Neural cell (in vitro differentiated cells): ENCODE data around the gene LY6G6F. TPM values are rescaled to one million over a fixed set of nuclear protein-coding genes. Genes with fewer than 3 reads are reported as not detected.

ENCODE experiments used
- H2AFZ ChIP-seq: fragments of 200-600, 300-800 bp; sonication (generic), shearing (Covaris generic); 2 replicates; pipeline ENCODE4 v1.6.0; 2014; ENCODE audit warnings: low read depth, mild to moderate bottlenecking, antibody characterized with exemption, low read length, moderate library complexity
- H3F3A ChIP-seq: fragments of 200-600 bp; shearing (Covaris generic); 2 replicates; pipeline ENCODE4 v1.6.1; 2016; ENCODE audit warnings: mild to moderate bottlenecking, moderate library complexity, mixed read lengths, antibody characterized with exemption, low read length; ENCODE audit not compliant: insufficient read depth, poor library complexity, severe bottlenecking
- H3K27ac ChIP-seq: fragments of 200-600, 300-800 bp; sonication (generic), shearing (Covaris generic); 2 replicates; pipeline ENCODE4 v1.5.1; 2014; ENCODE audit warnings: mild to moderate bottlenecking, low read length, moderate library complexity
- H3K27me3 ChIP-seq: fragments of 300-800, 200-600 bp; sonication (generic), shearing (Covaris generic); 2 replicates; pipeline ENCODE4 v1.6.0; 2014; ENCODE audit warnings: mild to moderate bottlenecking, low read depth, low read length, moderate library complexity; ENCODE audit not compliant: insufficient read depth
- H3K36me3 ChIP-seq: fragments of 300-800, 200-600 bp; sonication (generic), shearing (Covaris generic); 2 replicates; pipeline ENCODE4 v1.5.1; 2014; ENCODE audit warnings: mild to moderate bottlenecking, antibody characterized with exemption, low read length, moderate library complexity; ENCODE audit not compliant: insufficient read depth
- H3K4me2 ChIP-seq: fragments of 300-800, 200-600 bp; sonication (generic), shearing (Covaris generic); 2 replicates; pipeline ENCODE4 v1.6.0; 2014; ENCODE audit warnings: mild to moderate bottlenecking, low read length
- H3K4me3 ChIP-seq: fragments of 300-800, 200-600 bp; sonication (generic), shearing (Covaris generic); 2 replicates; pipeline ENCODE4 v1.5.1; 2014; ENCODE audit warnings: mild to moderate bottlenecking, low read length, moderate library complexity
- H3K79me2 ChIP-seq: fragments of 200-600 bp; shearing (Covaris generic); replicated peaks from 2 replicates; pipeline ENCODE4 v1.6.0; 2014; ENCODE audit warnings: mild to moderate bottlenecking, low read length, moderate library complexity; ENCODE audit not compliant: insufficient read depth
- H3K9ac ChIP-seq: fragments of 300-800, 200-600 bp; sonication (generic), shearing (Covaris generic); 2 replicates; pipeline ENCODE4 v1.6.1; 2016; ENCODE audit warnings: mild to moderate bottlenecking, low read length, mixed read lengths
- H3K9me2 ChIP-seq: fragments of 200-600 bp; shearing (Covaris generic); 2 replicates; pipeline ENCODE4 v1.6.1; 2016; ENCODE audit warnings: mild to moderate bottlenecking, low read length, mixed read lengths; ENCODE audit not compliant: insufficient read depth
- H3K9me3 ChIP-seq: fragments of 200-600, 300-800 bp; sonication (generic), shearing (Covaris generic); 2 replicates; pipeline ENCODE4 v1.6.1; 2016; ENCODE audit warnings: mild to moderate bottlenecking, mixed run types, low read length, moderate library complexity, mixed read lengths
- H4K20me1 ChIP-seq: fragments of 200-600 bp; shearing (Covaris generic); 2 replicates; pipeline ENCODE4 v1.6.1; 2016; ENCODE audit warnings: mild to moderate bottlenecking, mixed run types; ENCODE audit not compliant: insufficient read depth
- EZH2 ChIP-seq: fragments of 200-600, 300-800 bp; shearing (Covaris generic), sonication (generic); IDR thresholded peaks from 2 replicates; pipeline ENCODE4 v1.6.1; 2014; ENCODE audit warnings: antibody characterized with exemption, low read length, borderline replicate concordance, mild to moderate bottlenecking; ENCODE audit not compliant: insufficient read depth, poor library complexity, severe bottlenecking
- POLR2AphosphoS5 ChIP-seq: IDR thresholded peaks from 2 replicates; pipeline ENCODE4 v1.6.1; 2012
- SMC3 ChIP-seq: fragments of 450-650 bp; conservative IDR thresholded peaks from 2 replicates; pipeline ENCODE4 v1.6.1; 2014; ENCODE audit warnings: antibody characterized with exemption, mild to moderate bottlenecking, moderate library complexity; ENCODE audit not compliant: poor library complexity
- TAF1 ChIP-seq: IDR thresholded peaks from 2 replicates; pipeline ENCODE4 v1.6.1; 2012; ENCODE audit warnings: low read depth
- polyA plus RNA-seq: library from polyadenylated mRNA; depleted of rRNA; stranded (reverse); fragments of >200 nt; gene quantifications from 2 replicates; pipeline ENCODE4 v1.2.3, GENCODE V29; 2014
- TF ChIP-seq, protein P1 (sequence below): IDR thresholded peaks from 2 replicates; pipeline ENCODE4 v1.6.1; 2012; ENCODE audit warnings: borderline replicate concordance
- TF ChIP-seq, protein P2 (sequence below): fragments of 450-650 bp; IDR thresholded peaks from 2 replicates; pipeline ENCODE4 v1.5.1; 2014; ENCODE audit warnings: antibody characterized with exemption, mild to moderate bottlenecking, moderate library complexity; ENCODE audit not compliant: poor library complexity, severe bottlenecking

LY6G6F gene
- polyA plus RNA-seq, 1 donor from 2014 or later: not detected

DNA sequence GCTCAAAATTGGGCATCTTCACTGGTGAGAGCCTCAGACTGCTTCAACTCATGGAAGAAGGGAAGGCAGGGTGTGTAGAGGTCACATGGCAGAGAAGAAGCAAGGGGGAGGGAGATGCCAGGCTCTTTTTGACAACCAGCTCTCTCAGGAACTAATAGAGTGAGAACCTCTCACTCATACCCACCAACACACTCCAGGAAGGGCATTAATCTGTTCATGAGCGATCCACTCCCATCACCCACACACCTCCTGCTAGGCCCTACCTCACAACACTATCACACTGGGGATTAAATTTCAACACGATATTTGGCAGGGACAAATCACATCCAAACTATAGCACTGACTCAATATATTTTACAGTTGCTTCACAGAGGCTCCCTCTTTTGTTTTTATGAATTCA is 35.1 kb downstream of the LY6G6F start:
- no peaks in the 10 kb centered on the region for H3F3A ChIP-seq
- no peak overlapping the region for H3K27ac ChIP-seq
- no peaks in the 10 kb centered on the region for H3K79me2 ChIP-seq
- H3K36me3 ChIP-seq: no peaks in the 10 kb centered on the region
- H4K20me1 ChIP-seq: no peaks in the 10 kb centered on the region
- no peaks in the 10 kb centered on the region for H3K9me2 ChIP-seq
- H3K9me3 ChIP-seq: no peaks in the 10 kb centered on the region
- H3K27me3 ChIP-seq: no peaks in the 10 kb centered on the region
- no peak overlapping the region for H3K4me2 ChIP-seq
- H3K4me3 ChIP-seq: no peak overlapping the region
- no peak for TF ChIP-seq EZH2
- TF ChIP-seq POLR2AphosphoS5: no peak
- H2AFZ ChIP-seq: no peak overlapping the region
- no peak overlapping the region for H3K9ac ChIP-seq

DNA sequence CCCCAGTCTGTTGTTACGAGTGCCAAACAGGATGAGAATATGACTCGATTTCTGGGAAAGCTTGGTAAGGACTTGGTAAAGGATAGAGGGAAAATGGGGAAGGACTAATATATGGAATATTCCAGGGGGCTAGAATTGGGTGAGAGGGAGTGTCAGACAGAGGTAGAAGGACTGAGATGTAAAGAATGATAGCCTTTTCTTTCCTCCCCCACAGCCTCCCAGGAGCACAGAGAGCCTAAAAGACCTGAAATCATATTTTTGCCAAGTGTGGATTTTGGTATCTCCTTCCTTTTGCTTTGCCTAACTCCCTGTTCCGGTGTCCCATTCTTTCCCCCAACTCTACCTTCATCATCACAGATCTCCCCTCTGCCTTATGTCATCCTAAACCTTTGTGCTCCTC is 36.2 kb downstream of the LY6G6F start:
- H3K27ac ChIP-seq: no peak overlapping the region
- H3K4me3 ChIP-seq: no peak overlapping the region
- H3K9me2 ChIP-seq: no peaks in the 10 kb centered on the region
- no peak overlapping the region for H3K4me2 ChIP-seq
- no peaks in the 10 kb centered on the region for H3K27me3 ChIP-seq
- no peaks in the 10 kb centered on the region for H4K20me1 ChIP-seq
- H3K9ac ChIP-seq: no peak overlapping the region
- no peak overlapping the region for H2AFZ ChIP-seq
- no peaks in the 10 kb centered on the region for H3K79me2 ChIP-seq
- TF ChIP-seq, protein P1, sequence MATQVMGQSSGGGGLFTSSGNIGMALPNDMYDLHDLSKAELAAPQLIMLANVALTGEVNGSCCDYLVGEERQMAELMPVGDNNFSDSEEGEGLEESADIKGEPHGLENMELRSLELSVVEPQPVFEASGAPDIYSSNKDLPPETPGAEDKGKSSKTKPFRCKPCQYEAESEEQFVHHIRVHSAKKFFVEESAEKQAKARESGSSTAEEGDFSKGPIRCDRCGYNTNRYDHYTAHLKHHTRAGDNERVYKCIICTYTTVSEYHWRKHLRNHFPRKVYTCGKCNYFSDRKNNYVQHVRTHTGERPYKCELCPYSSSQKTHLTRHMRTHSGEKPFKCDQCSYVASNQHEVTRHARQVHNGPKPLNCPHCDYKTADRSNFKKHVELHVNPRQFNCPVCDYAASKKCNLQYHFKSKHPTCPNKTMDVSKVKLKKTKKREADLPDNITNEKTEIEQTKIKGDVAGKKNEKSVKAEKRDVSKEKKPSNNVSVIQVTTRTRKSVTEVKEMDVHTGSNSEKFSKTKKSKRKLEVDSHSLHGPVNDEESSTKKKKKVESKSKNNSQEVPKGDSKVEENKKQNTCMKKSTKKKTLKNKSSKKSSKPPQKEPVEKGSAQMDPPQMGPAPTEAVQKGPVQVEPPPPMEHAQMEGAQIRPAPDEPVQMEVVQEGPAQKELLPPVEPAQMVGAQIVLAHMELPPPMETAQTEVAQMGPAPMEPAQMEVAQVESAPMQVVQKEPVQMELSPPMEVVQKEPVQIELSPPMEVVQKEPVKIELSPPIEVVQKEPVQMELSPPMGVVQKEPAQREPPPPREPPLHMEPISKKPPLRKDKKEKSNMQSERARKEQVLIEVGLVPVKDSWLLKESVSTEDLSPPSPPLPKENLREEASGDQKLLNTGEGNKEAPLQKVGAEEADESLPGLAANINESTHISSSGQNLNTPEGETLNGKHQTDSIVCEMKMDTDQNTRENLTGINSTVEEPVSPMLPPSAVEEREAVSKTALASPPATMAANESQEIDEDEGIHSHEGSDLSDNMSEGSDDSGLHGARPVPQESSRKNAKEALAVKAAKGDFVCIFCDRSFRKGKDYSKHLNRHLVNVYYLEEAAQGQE: no peak
- TF ChIP-seq, protein P2, sequence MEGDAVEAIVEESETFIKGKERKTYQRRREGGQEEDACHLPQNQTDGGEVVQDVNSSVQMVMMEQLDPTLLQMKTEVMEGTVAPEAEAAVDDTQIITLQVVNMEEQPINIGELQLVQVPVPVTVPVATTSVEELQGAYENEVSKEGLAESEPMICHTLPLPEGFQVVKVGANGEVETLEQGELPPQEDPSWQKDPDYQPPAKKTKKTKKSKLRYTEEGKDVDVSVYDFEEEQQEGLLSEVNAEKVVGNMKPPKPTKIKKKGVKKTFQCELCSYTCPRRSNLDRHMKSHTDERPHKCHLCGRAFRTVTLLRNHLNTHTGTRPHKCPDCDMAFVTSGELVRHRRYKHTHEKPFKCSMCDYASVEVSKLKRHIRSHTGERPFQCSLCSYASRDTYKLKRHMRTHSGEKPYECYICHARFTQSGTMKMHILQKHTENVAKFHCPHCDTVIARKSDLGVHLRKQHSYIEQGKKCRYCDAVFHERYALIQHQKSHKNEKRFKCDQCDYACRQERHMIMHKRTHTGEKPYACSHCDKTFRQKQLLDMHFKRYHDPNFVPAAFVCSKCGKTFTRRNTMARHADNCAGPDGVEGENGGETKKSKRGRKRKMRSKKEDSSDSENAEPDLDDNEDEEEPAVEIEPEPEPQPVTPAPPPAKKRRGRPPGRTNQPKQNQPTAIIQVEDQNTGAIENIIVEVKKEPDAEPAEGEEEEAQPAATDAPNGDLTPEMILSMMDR: no peak
- no peak for TF ChIP-seq EZH2
- TF ChIP-seq POLR2AphosphoS5: no peak
- no peak for TF ChIP-seq TAF1
- no peak for TF ChIP-seq SMC3
- no peaks in the 10 kb centered on the region for H3K9me3 ChIP-seq
- no peaks in the 10 kb centered on the region for H3F3A ChIP-seq
- no peaks in the 10 kb centered on the region for H3K36me3 ChIP-seq

DNA sequence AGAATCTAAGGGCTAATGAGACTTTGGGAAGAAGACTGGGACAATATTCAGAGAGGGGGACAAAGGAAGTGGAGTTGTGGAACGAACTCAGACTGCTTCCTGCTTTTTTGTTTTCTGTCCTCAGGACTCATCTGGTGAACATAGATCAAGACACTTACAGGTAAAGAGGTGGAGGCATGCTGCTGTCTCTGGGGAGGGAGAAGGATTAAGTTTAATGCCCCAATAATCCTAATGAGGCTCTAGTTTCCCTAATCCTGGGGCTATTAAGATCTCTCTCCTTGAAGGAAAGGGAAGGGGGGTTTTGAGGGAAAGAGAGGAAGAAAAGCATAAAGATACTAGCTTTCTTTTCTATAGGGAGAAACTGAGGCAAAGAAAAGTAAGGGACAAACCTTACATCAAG is 37.8 kb downstream of the LY6G6F start:
- no peak for TF ChIP-seq EZH2
- no peak for TF ChIP-seq POLR2AphosphoS5
- Histone ChIP-seq H3K27ac (no peak overlapping the region), H3K79me2 (no peaks in the 10 kb centered on the region), H3K4me2 (no peak overlapping the region), H3K9ac (no peak overlapping the region), H4K20me1 (no peaks in the 10 kb centered on the region), H3F3A (no peaks in the 10 kb centered on the region), H3K9me2 (no peaks in the 10 kb centered on the region), H3K36me3 (no peaks in the 10 kb centered on the region), H3K9me3 (no peaks in the 10 kb centered on the region), H3K4me3 (no peak overlapping the region), H2AFZ (no peak overlapping the region), H3K27me3 (no peaks in the 10 kb centered on the region)
